HFF-Myc (cell line): Measurements from ENCODE around the gene JUND.

Experiments used
- DNase-seq: peaks from one replicate; pipeline ENCODE4 v3.0.0-alpha.2; 2011; ENCODE audit warnings: low read depth; ENCODE audit errors: extremely low read depth
- H3K4me3 ChIP-seq: replicated peaks from 2 replicates; pipeline ENCODE4 v1.5.1; 2011; ENCODE audit warnings: low read depth, mild to moderate bottlenecking, control low read depth, low read length
- TF ChIP-seq, protein P1 (sequence below): IDR thresholded peaks from 2 replicates; pipeline ENCODE4 v1.5.1; 2012; ENCODE audit warnings: mild to moderate bottlenecking, low read depth, low read length, control low read depth; ENCODE audit errors: missing control alignments

Gene JUND

DNA sequence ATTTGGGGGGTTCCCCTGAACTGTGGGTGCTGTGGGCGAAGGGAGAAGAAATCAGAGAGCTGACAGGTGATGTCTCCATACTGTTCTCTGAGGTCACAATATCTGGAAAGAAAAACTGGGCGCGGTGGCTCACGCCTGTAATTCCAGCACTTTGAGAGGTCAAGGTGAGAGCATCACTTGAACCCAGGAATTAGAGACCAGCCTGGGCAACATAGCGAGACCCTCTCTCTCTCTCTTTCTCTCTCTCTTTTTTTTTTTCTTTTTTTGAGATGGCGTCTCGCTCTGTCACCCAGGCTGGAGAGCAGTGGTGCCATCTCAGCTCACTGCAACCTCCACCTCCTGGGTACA lies 29.1 kb downstream of the JUND start:
- H3K4me3 ChIP-seq: no peak overlapping the region
- TF ChIP-seq, protein P1, sequence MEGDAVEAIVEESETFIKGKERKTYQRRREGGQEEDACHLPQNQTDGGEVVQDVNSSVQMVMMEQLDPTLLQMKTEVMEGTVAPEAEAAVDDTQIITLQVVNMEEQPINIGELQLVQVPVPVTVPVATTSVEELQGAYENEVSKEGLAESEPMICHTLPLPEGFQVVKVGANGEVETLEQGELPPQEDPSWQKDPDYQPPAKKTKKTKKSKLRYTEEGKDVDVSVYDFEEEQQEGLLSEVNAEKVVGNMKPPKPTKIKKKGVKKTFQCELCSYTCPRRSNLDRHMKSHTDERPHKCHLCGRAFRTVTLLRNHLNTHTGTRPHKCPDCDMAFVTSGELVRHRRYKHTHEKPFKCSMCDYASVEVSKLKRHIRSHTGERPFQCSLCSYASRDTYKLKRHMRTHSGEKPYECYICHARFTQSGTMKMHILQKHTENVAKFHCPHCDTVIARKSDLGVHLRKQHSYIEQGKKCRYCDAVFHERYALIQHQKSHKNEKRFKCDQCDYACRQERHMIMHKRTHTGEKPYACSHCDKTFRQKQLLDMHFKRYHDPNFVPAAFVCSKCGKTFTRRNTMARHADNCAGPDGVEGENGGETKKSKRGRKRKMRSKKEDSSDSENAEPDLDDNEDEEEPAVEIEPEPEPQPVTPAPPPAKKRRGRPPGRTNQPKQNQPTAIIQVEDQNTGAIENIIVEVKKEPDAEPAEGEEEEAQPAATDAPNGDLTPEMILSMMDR: no peak
- DNase-seq: no peak

DNA sequence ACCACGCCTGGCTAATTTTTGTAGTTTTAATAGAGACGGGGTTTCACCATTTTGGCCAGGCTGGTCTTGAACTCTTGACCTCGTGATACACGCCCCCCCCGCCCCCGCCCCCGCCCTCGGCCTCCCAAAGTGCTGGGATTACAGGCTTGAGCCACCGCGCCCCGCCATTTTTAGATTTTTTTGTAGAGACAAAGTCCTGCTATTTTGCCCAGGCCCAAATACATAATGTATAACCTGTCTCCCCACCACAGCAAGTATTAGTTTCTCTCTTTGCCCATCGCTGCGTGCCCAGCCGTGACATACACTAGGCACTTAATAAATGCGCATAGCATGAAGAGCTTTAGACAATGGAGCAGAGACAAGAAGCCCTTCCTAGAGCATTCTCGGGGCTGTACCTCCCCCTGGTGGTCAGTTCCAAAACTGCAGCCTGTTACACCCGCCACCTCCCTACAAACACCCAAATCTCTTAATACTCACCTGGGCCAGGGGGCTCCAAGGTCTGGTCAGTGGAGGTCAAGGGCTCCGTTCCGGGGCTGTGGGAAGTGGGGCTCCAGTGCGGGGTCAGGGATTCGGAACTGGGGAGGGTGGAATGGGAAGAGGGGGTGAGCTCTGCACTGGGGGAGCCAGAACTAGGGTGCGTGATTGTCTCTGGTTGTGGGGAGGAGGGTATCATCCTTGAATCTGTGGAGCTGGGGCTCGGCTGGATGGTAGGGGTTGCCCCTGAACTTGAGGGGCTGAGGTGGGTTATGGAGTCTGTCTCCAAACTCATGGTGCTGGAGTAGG lies 29.6 kb downstream of the JUND start:
- TF ChIP-seq, protein P1: peak; percentile 94
- no peak for DNase-seq
- no peak overlapping the region for H3K4me3 ChIP-seq

DNA sequence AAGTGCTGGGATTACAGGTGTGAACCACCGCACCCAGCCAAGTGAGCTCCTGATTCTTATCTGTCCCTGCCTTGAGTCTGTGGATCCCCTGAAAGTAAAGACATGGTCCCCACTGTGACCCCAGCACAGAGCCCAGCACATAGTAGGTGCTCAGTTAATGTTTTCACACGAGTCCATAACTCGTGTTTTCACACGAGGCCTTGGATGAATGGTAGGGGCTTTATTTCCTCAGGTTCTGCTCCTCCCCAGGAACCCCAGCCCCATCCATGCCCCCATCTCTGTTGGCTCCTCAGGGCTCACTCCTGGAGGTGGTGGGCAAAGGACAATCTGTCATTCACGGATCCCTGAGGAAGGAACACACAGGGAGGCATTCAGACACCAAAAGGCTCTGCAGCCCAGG lies 31.6 kb downstream of the JUND start:
- no peak overlapping the region for H3K4me3 ChIP-seq
- no peak for DNase-seq
- TF ChIP-seq, protein P1: no peak

GRCh38 chr19:18245297-18245696 lies 36.1 kb downstream of the JUND start:
- H3K4me3 ChIP-seq: no peak overlapping the region
- DNase-seq: no peak
- TF ChIP-seq, protein P1: no peak

DNA sequence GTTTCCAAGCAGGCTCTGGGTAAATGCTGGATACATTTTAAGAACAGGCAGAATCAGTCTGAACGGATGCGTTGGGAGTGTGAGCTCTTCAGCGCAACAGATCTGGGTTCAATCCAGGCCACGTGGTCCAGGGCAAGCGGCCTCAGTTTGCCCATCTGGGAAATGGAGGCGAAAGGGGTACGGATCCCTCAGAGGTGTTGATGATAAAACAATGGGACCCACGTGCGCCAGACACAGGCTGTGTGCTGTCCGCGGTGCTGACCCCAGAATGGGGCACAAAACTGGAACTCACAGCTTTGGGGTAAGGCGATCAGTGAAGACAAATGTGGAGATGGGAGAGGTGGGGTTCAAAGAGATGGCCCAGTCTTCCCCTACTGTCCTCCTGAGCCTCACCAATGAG lies 42.1 kb downstream of the JUND start:
- DNase-seq: no peak
- no peak overlapping the region for H3K4me3 ChIP-seq
- TF ChIP-seq, protein P1: no peak

GRCh38 chr19:18234194-18234593 lies 47.2 kb downstream of the JUND start:
- no peak overlapping the region for H3K4me3 ChIP-seq
- no peak for DNase-seq
- TF ChIP-seq, protein P1: no peak
